ENCODE results near the gene GALNS.
"Not testable (repeated sequence)": the region's sequence is repeated elsewhere in the genome, so short reads cannot be mapped to it uniquely, and the experiment has no call there.

Gene GALNS

GRCh38 chr16:88894681-88895300 lies 38.0 kb upstream of the GALNS start:
- DNase-seq, result no peak
- Mint-ChIP-seq H3K4me3 (no peak overlapping the region), H3K9me3 (no peaks in the 10 kb centered on the region), H3K4me1 (no peaks in the 10 kb centered on the region), H3K27me3 (no peaks in the 10 kb centered on the region), H3K27ac (no peak overlapping the region), H3K36me3 (ENCODE audit: low read depth) (no peaks in the 10 kb centered on the region)
- ATAC-seq, result no peak

- not testable (repeated sequence) for H3K4me1 Mint-ChIP-seq; DNase-seq; H3K27me3 Mint-ChIP-seq; H3K9me3 Mint-ChIP-seq; H3K27ac Mint-ChIP-seq; ATAC-seq; H3K36me3 Mint-ChIP-seq (ENCODE audit: low read depth); H3K4me3 Mint-ChIP-seq
These were observed 37.5 kb upstream of the GALNS start for GRCh38 chr16:88894266-88894665.

DNA sequence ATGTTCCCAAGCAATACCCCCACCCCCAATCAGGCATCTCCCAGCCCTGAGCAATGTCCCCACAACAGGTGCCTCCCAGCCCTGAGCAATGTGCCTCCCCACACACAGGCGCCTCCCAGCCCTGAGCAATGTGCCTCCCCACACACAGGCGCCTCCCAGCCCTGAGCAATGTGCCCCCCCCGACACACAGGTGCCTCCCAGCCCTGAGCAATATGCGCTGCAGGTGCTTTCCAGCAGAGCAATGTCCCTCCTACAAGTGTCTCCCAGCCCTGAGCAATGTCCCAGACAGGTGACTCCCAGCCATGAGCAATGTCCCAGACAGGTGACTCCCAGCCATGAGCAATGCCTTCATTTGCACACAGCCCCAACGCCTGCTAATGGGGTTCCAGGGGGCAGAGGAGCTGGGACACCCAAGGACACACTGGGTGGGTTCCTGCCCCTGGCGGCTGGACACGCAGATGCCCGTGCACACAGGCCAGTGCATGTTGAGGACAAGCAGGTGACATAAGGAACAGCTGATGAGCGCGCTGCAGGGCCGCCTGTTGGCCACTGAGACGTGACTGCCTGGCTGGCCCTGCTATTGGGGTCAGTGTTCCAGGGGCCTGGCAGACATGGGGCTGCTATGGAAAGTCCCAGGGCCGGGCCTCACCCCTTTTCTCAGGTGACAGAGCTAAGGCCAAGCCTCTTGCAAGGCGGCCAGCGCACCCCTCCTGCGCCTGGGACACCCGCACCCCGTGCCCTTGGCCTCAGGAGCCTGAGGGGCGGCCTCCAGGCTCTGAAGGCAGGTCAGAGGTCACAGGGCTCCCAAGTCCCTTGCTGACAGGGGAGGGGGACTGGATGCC lies 36.6 kb upstream of the GALNS start:
- Mint-ChIP-seq H3K4me3 (no peak overlapping the region), H3K4me1 (no peaks in the 10 kb centered on the region)

DNA sequence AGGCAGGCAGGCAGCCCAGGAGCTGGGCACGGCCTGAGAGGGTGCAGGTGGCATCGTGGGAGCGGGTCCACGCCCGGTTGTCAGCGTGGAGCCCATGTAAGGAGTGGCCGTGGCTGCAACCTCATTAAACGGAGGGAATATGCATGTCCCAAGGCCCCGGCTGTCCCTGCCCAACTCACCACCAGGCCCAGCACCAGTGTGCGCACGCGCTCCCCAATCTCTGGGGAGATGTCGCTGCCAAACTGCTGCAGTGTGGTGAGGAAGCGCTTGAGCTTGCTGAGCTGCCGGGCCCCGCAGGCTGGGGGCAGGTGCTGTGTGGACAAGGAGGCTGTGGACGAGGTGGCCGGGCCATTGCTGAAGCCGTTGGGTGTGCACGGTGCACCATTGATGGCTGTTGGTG lies 35.3 kb upstream of the GALNS start:
- H3K36me3 Mint-ChIP-seq (ENCODE audit: low read depth), result no peaks in the 10 kb centered on the region
- H3K9me3 Mint-ChIP-seq, result no peaks in the 10 kb centered on the region
- no peak overlapping the region for H3K4me3 Mint-ChIP-seq
- H3K4me1 Mint-ChIP-seq, result no peaks in the 10 kb centered on the region
- ATAC-seq (no peak), DNase-seq (no peak)
- no peak overlapping the region for H3K27ac Mint-ChIP-seq
- H3K27me3 Mint-ChIP-seq, result no peaks in the 10 kb centered on the region

More for the DNA sequence above, 36.6 kb upstream of the GALNS start:
- Mint-ChIP-seq H3K27me3 (no peaks in the 10 kb centered on the region), H3K9me3 (no peaks in the 10 kb centered on the region), H3K36me3 (ENCODE audit: low read depth) (no peaks in the 10 kb centered on the region), H3K27ac (no peak overlapping the region)
- ATAC-seq, result no peak
- DNase-seq, result no peak

DNA sequence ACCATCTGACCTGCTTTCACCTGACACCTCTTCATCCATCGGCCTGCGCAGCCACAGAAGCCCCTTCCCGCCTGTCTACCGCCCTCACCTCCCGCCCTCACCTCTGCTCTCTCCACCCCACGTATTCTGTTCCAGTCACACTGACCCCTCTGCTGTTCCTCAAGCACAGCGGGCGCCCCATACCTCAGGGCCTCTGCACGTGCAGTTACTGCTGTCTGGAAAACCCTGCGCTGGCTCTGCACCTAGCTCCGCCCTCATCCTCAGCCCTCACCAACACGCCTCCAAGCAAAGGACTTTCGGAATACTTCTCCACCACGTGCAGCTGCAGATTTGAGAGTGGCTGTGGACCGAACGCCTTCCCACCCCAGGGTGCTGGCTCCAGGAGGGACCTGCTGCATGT lies 34.3 kb upstream of the GALNS start:
- Mint-ChIP-seq H3K27ac (no peak overlapping the region), H3K27me3 (no peaks in the 10 kb centered on the region), H3K36me3 (ENCODE audit: low read depth) (no peaks in the 10 kb centered on the region), H3K9me3 (no peaks in the 10 kb centered on the region), H3K4me1 (no peaks in the 10 kb centered on the region), H3K4me3 (no peak overlapping the region)
- no peak for ATAC-seq
- no peak for DNase-seq

- H3K27ac Mint-ChIP-seq; H3K36me3 Mint-ChIP-seq (ENCODE audit: low read depth); H3K27me3 Mint-ChIP-seq; DNase-seq; ATAC-seq; H3K4me3 Mint-ChIP-seq; H3K4me1 Mint-ChIP-seq; H3K9me3 Mint-ChIP-seq: not testable (repeated sequence)
These were observed 33.1 kb upstream of the GALNS start for GRCh38 chr16:88889702-88890352.

GRCh38 chr16:88888461-88889387 lies 32.0 kb upstream of the GALNS start:
- H3K36me3 Mint-ChIP-seq (ENCODE audit: low read depth), result no peaks in the 10 kb centered on the region

GRCh38 chr16:88888057-88888456 lies 31.3 kb upstream of the GALNS start:
- Mint-ChIP-seq H3K27me3 (no peaks in the 10 kb centered on the region), H3K9me3 (no peaks in the 10 kb centered on the region), H3K4me3 (no peak overlapping the region), H3K4me1 (no peaks in the 10 kb centered on the region), H3K36me3 (ENCODE audit: low read depth) (no peaks in the 10 kb centered on the region), H3K27ac (no peak overlapping the region)
- no peak for ATAC-seq
- no peak for DNase-seq

More at GRCh38 chr16:88888461-88889387, 32.0 kb upstream of the GALNS start:
- no peaks in the 10 kb centered on the region for H3K27me3 Mint-ChIP-seq
- no peaks in the 10 kb centered on the region for H3K4me1 Mint-ChIP-seq
- H3K9me3 Mint-ChIP-seq, result no peaks in the 10 kb centered on the region
- no peak overlapping the region for H3K4me3 Mint-ChIP-seq
- no peak overlapping the region for H3K27ac Mint-ChIP-seq
- no peak for DNase-seq
- ATAC-seq, result no peak

GRCh38 chr16:88886845-88887521 lies 30.2 kb upstream of the GALNS start:
- Mint-ChIP-seq H3K36me3 (ENCODE audit: low read depth) (no peaks in the 10 kb centered on the region), H3K9me3 (no peaks in the 10 kb centered on the region), H3K4me1 (peaks cover 2% of the 10 kb centered on the region), H3K27me3 (no peaks in the 10 kb centered on the region), H3K27ac (no peak overlapping the region), H3K4me3 (no peak overlapping the region)
- DNase-seq (no peak), ATAC-seq (no peak)

DNA sequence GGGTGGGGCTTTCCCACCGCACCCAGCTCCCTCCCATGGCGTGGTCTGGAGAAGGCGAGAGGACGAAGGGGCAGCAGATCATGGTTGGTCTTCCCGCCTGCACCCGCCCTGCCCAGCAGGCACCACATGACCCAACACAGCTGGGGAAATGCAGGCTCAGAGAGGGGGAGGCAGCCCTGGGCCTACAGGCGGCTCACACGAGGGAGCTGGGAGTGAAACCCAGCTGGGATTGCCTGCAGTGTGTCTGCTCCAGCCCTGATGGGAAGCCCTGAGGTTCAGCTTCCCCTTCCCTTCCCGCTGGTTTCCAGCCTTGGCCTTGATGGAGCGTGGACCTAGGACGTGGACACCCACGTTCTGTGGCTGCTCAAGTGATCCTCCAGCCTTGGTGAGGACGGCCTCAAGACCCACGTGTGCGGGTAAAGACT lies 29.7 kb upstream of the GALNS start:
- Mint-ChIP-seq H3K36me3 (ENCODE audit: low read depth) (no peaks in the 10 kb centered on the region), H3K4me1 (peaks cover 2% of the 10 kb centered on the region), H3K27ac (no peak overlapping the region), H3K9me3 (no peaks in the 10 kb centered on the region), H3K4me3 (no peak overlapping the region), H3K27me3 (no peaks in the 10 kb centered on the region)
- DNase-seq (no peak), ATAC-seq (no peak)

- no peaks in the 10 kb centered on the region for H3K27me3 Mint-ChIP-seq
- no peaks in the 10 kb centered on the region for H3K9me3 Mint-ChIP-seq
- H3K27ac Mint-ChIP-seq, result no peak overlapping the region
- no peak overlapping the region for H3K4me3 Mint-ChIP-seq
- peaks cover 2% of the 10 kb centered on the region for H3K4me1 Mint-ChIP-seq
- DNase-seq, result no peak
- ATAC-seq, result no peak
- no peaks in the 10 kb centered on the region for H3K36me3 Mint-ChIP-seq (ENCODE audit: low read depth)
These were observed 29.0 kb upstream of the GALNS start for GRCh38 chr16:88885693-88886280.

DNA sequence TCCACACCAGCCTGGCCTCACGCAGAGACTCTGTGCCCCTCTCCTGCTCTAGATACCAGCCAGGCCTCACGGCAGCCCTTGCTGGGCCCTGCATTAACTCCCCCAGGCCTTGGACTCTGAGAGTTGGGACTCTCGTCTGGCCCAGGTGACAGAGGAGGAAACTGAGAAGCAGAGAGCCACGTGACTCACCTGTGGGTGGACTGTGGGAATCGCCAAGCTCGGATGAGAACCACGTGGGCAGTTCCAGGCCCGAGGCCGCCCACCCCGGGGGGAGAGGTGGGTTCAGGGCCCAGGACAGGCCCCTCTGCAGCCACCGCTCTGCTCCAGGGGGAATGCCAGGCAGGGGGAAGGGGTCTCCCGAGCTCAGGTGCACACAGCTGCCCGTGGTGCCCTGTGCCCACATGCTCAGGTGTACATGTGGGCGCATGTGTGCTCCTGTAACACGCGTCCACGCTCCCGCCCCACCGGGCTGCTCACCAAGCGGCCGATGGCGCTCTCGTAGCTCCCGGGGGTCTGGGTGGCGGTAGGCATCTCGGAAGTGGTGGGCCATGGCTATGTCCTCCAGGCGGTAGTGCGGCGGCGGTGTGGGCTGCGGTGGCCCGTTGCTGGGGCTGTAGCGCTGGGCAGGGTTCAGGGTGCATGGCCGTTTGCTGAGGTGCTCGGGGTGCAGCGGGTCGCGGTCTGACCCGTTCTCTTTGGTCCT lies 28.0 kb upstream of the GALNS start:
- no peaks in the 10 kb centered on the region for H3K27me3 Mint-ChIP-seq
- no peak overlapping the region for H3K27ac Mint-ChIP-seq
- H3K9me3 Mint-ChIP-seq, result no peaks in the 10 kb centered on the region
- peaks cover 2% of the 10 kb centered on the region for H3K4me1 Mint-ChIP-seq
- no peak overlapping the region for H3K4me3 Mint-ChIP-seq
- H3K36me3 Mint-ChIP-seq (ENCODE audit: low read depth), result no peaks in the 10 kb centered on the region
- ATAC-seq (no peak), DNase-seq (no peak)

GRCh38 chr16:88883946-88884345 lies 27.2 kb upstream of the GALNS start:
- Mint-ChIP-seq H3K27ac (no peak overlapping the region), H3K9me3 (no peaks in the 10 kb centered on the region), H3K4me3 (no peak overlapping the region), H3K36me3 (ENCODE audit: low read depth) (no peaks in the 10 kb centered on the region), H3K27me3 (no peaks in the 10 kb centered on the region), H3K4me1 (peaks cover 2% of the 10 kb centered on the region)
- ATAC-seq (no peak), DNase-seq (no peak)
